IMR-90 (cell line): Measurements from ENCODE around the gene LIPE. TPM values are rescaled to one million over a fixed set of nuclear protein-coding genes. Genes with fewer than 3 reads are reported as not detected.

Experiments used
- ATAC-seq: fragments of 200-7000 bp; cut with Tn5 transposase; 2 replicates; pipeline ENCODE4 v1.9.1; 2020; ENCODE audit warnings: low read depth, mild to moderate bottlenecking, moderate library complexity
- BruUV-seq: library from RNA; stranded (reverse); fragments of 400-500 nt; replicated peaks from 2 replicates; lab custom pipeline; 2021; lab: Mats Ljungman, UMichigan
- CTCF ChIA-PET: fragments of 300-600 bp; formaldehyde crosslinking; extraction: SDS; loops from one replicate; lab custom pipeline; 2021; ENCODE audit warnings: antibody characterized with exemption; lab: Yijun Ruan, JAX
- POLR2A ChIA-PET: fragments of 300-600 bp; sonication (Branson Sonifier 250); formaldehyde crosslinking; loops from one replicate; lab custom pipeline; 2022; ENCODE audit warnings: antibody characterized with exemption; ENCODE audit not compliant: unreplicated experiment; lab: Charles Lee
- DNase-seq: peaks from one replicate; pipeline ENCODE4 v3.0.0; 2013
- H2AFZ ChIP-seq: replicated peaks from 2 replicates; pipeline ENCODE3; 2013; ENCODE audit warnings: low read length, mild to moderate bottlenecking; ENCODE audit not compliant: poor library complexity
- H2AK5ac ChIP-seq: 2 replicates; pipeline ENCODE4 v1.6.1; 2013; ENCODE audit warnings: low read depth, low read length, inconsistent platforms
- H2AK9ac ChIP-seq: replicated peaks from 2 replicates; pipeline ENCODE3; 2013; ENCODE audit warnings: mild to moderate bottlenecking, low read depth, low read length, moderate library complexity; ENCODE audit not compliant: poor library complexity
- H2BK120ac ChIP-seq: 2 replicates; pipeline ENCODE4 v1.6.1; 2013; ENCODE audit warnings: low read depth, low read length, inconsistent platforms
- H2BK15ac ChIP-seq: 3 replicates; pipeline ENCODE4 v1.6.1; 2013; ENCODE audit warnings: low read depth, low read length, inconsistent platforms
- H2BK20ac ChIP-seq: 2 replicates; pipeline ENCODE4 v1.6.1; 2013; ENCODE audit warnings: low read depth, mild to moderate bottlenecking, inconsistent platforms, low read length, moderate library complexity
- H2BK5ac ChIP-seq: 2 replicates; pipeline ENCODE4 v1.6.1; 2013; ENCODE audit warnings: mild to moderate bottlenecking, low read depth, low read length, inconsistent platforms; ENCODE audit not compliant: poor library complexity, severe bottlenecking
- H3K14ac ChIP-seq: replicated peaks from 2 replicates; pipeline ENCODE4 v1.6.1; 2013; ENCODE audit warnings: low read depth, low read length, inconsistent platforms
- H3K18ac ChIP-seq: 2 replicates; pipeline ENCODE4 v1.6.1; 2013; ENCODE audit warnings: low read depth, low read length, control low read depth
- H3K23ac ChIP-seq: 2 replicates; pipeline ENCODE4 v1.6.1; 2013; ENCODE audit warnings: low read depth, low read length, inconsistent platforms
- H3K27ac ChIP-seq: 2 replicates; pipeline ENCODE4 v1.5.1; 2013; ENCODE audit warnings: mild to moderate bottlenecking, control low read depth, low read length; ENCODE audit not compliant: insufficient read depth
- H3K27me3 ChIP-seq: 2 replicates; pipeline ENCODE4 v1.6.1; 2013; ENCODE audit warnings: low read length; ENCODE audit not compliant: control insufficient read depth, insufficient read depth
- H3K36me3 ChIP-seq: 2 replicates; pipeline ENCODE4 v1.6.1; 2013; ENCODE audit warnings: low read length, mixed read lengths; ENCODE audit not compliant: control insufficient read depth, insufficient read depth
- H3K4ac ChIP-seq: 2 replicates; pipeline ENCODE4 v1.6.1; 2013; ENCODE audit warnings: low read depth, low read length, inconsistent platforms
- H3K4me1 ChIP-seq: 2 replicates; pipeline ENCODE4 v1.6.1; 2013; ENCODE audit warnings: low read length, mixed read lengths; ENCODE audit not compliant: control insufficient read depth, insufficient read depth
- H3K4me2 ChIP-seq: 2 replicates; pipeline ENCODE4 v1.6.1; 2013; ENCODE audit warnings: low read depth, mild to moderate bottlenecking, control low read depth, low read length, moderate library complexity
- H3K4me3 ChIP-seq: 2 replicates; pipeline ENCODE4 v1.5.1; 2013; ENCODE audit warnings: low read depth, mild to moderate bottlenecking, control low read depth, low read length, moderate library complexity; ENCODE audit not compliant: insufficient read depth
- H3K56ac ChIP-seq: 2 replicates; pipeline ENCODE4 v1.6.1; 2013; ENCODE audit warnings: low read length, inconsistent platforms; ENCODE audit not compliant: insufficient read depth; ENCODE audit errors: extremely low read depth
- H3K79me1 ChIP-seq, 2 experiments: 2 replicates each; pipeline ENCODE4 v1.6.1; 2013; ENCODE audit warnings: low read length in 2 of 2, inconsistent platforms in 1 of 2, low read depth in 1 of 2
- H3K9ac ChIP-seq: 2 replicates; pipeline ENCODE4 v1.6.1; 2013; ENCODE audit warnings: low read depth, low read length, control low read depth
- H3K9me1 ChIP-seq: 2 replicates; pipeline ENCODE4 v1.6.1; 2013; ENCODE audit warnings: low read length, inconsistent platforms; ENCODE audit not compliant: insufficient read depth
- H3K9me3 ChIP-seq: 2 replicates; pipeline ENCODE4 v1.6.1; 2013; ENCODE audit warnings: low read length; ENCODE audit not compliant: control insufficient read depth, insufficient read depth
- H4K20me1 ChIP-seq: 2 replicates; pipeline ENCODE4 v1.6.1; 2013; ENCODE audit warnings: low read length, inconsistent platforms; ENCODE audit not compliant: insufficient read depth
- H4K5ac ChIP-seq: 2 replicates; pipeline ENCODE4 v1.6.1; 2013; ENCODE audit warnings: mild to moderate bottlenecking, low read depth, low read length, control low read depth
- H4K8ac ChIP-seq, 2 experiments: 2 replicates each; pipeline ENCODE4 v1.6.1; 2013; ENCODE audit warnings: low read depth in 2 of 2, low read length in 2 of 2, control low read depth in 1 of 2, inconsistent platforms in 1 of 2
- H4K91ac ChIP-seq: 2 replicates; pipeline ENCODE4 v1.6.1; 2013; ENCODE audit warnings: low read depth, low read length, inconsistent platforms; ENCODE audit not compliant: insufficient read depth
- BHLHE40 ChIP-seq: fragments of 150-350 bp; IDR thresholded peaks from 2 replicates; pipeline ENCODE4 v1.6.1; 2016; ENCODE audit warnings: mild to moderate bottlenecking, low read depth, low read length
- CEBPB ChIP-seq: IDR thresholded peaks from 2 replicates; pipeline ENCODE4 v1.6.1; 2012; ENCODE audit warnings: low read depth, low read length, improper control_type of control experiment
- ELK1 ChIP-seq: fragments of 150-350 bp; IDR thresholded peaks from 2 replicates; pipeline ENCODE4 v1.6.1; 2016; ENCODE audit warnings: low read depth, mild to moderate bottlenecking, low read length, moderate library complexity, borderline replicate concordance
- MAFK ChIP-seq: IDR thresholded peaks from 2 replicates; pipeline ENCODE4 v1.6.1; 2012; ENCODE audit warnings: low read depth, low read length, improper control_type of control experiment
- MXI1 ChIP-seq: IDR thresholded peaks from 2 replicates; pipeline ENCODE4 v1.6.1; 2012; ENCODE audit warnings: low read depth, mild to moderate bottlenecking, low read length, moderate library complexity, borderline replicate concordance
- NFE2L2 ChIP-seq: fragments of 150-350 bp; IDR thresholded peaks from 2 replicates; pipeline ENCODE4 v1.6.1; 2016; ENCODE audit warnings: low read depth, mild to moderate bottlenecking, low read length
- RAD21 ChIP-seq: IDR thresholded peaks from 2 replicates; pipeline ENCODE4 v1.6.1; 2012; ENCODE audit warnings: low read length, improper control_type of control experiment
- RCOR1 ChIP-seq: IDR thresholded peaks from 2 replicates; pipeline ENCODE4 v1.6.1; 2012; ENCODE audit warnings: mild to moderate bottlenecking, low read length, improper control_type of control experiment; ENCODE audit not compliant: insufficient replicate concordance
- USF2 ChIP-seq: fragments of 150-350 bp; IDR thresholded peaks from 2 replicates; pipeline ENCODE4 v1.6.1; 2017; ENCODE audit warnings: mild to moderate bottlenecking, antibody characterized with exemption, low read length, low read depth
- WGBS, 2 experiments: methylation state at CpG; one replicate each; pipeline versions ENCODE4 v1.1.5 to v1.1.7; 2013; ENCODE audit warnings: missing lambda C conversion rate in 2 of 2; ENCODE audit not compliant: insufficient read length in 1 of 2; ENCODE audit errors: extremely low coverage in 2 of 2; 5-methylcytosine and 5-hydroxymethylcytosine counted together
- dilution Hi-C: fragments of 300-500 bp; cut with HindIII; formaldehyde crosslinking; loops from one replicate; pipeline ENCODE4 v1.14.3; 2018; ENCODE audit warnings: low sequenced_read_pairs; ENCODE audit not compliant: unreplicated experiment
- in situ Hi-C: fragments of 300-500 bp; cut with MboI; formaldehyde crosslinking; loops from 3 replicates; pipeline ENCODE4 v1.14.3; 2019; ENCODE audit warnings: low sequenced_read_pairs, inconsistent platforms, mixed read lengths
- intact Hi-C: fragments of 100-400 bp; cut with micrococcal nuclease; formaldehyde crosslinking; loops from 2 replicates; pipeline ENCODE4 v1.10.0; 2022
- polyA plus RNA-seq, 3 experiments: library from polyadenylated mRNA; depleted of rRNA; stranded (reverse); fragments of >200 nt; gene quantifications; 2 replicates each; pipeline ENCODE4 v1.2.3, GENCODE V29; 2012; ENCODE audit warnings: low replicate concordance in 1 of 3
- total RNA-seq: library from RNA; depleted of rRNA; stranded (reverse); fragments of >200 nt; gene quantifications from 2 replicates; pipeline ENCODE4 v1.2.3, GENCODE V29; 2012
- TF ChIP-seq, protein P1 (sequence below): conservative IDR thresholded peaks from 2 replicates; pipeline ENCODE4 v1.5.1; 2012; ENCODE audit warnings: mild to moderate bottlenecking, low read depth, low read length, improper control_type of control experiment

Gene LIPE
- total and polyA plus RNA-seq, 2 of the 4 experiments (the other 2 are of a cell fraction) = 1.1 to 5.4 TPM

- Histone ChIP-seq H3K56ac (no peak overlapping the region), H4K20me1 (peaks cover 3% of the 10 kb centered on the region; the same call in 1 of the 2 replicates), H4K8ac (no peak overlapping the region), H3K4ac (no peak overlapping the region), H3K79me1 (no peaks in the 10 kb centered on the region), H3K14ac (no peak overlapping the region), H2BK20ac (no peak overlapping the region), H3K23ac (no peak overlapping the region), H2BK15ac (no peak overlapping the region), H3K27ac (no peak overlapping the region), H3K4me1 (peaks cover 2% of the 10 kb centered on the region; the same call in 1 of the 2 replicates), H3K4me3 (no peak overlapping the region), H3K9ac (no peak overlapping the region), H4K5ac (no peak overlapping the region), H3K27me3 (no peaks in the 10 kb centered on the region), H3K36me3 (peaks cover 15% of the 10 kb centered on the region), H4K91ac (no peak overlapping the region), H3K9me3 (no peaks in the 10 kb centered on the region; the same call in 1 of the 2 replicates), H2BK5ac (no peak overlapping the region), H2AFZ (peak overlapping the region; percentile 33), H2AK9ac (peak overlapping the region; percentile 28), H3K9me1 (peaks cover 6% of the 10 kb centered on the region), H2BK120ac (no peak overlapping the region), H3K4me2 (no peak overlapping the region), H2AK5ac (no peak overlapping the region), H3K18ac (no peak overlapping the region)
- 91% methylated on average over 13 of the region's 15 CpGs; no CpG with 5 or more reads in 1 of the 2 experiments for WGBS, 2 experiments
- DNase-seq (no peak), ATAC-seq (no peak)
- POLR2A ChIA-PET = no interaction called here
- TF ChIP-seq MAFK = no peak
- TF ChIP-seq ELK1 = no peak
- no peak for TF ChIP-seq RAD21
- no peak for TF ChIP-seq BHLHE40
- TF ChIP-seq MXI1 = no peak
- TF ChIP-seq USF2 = no peak
- TF ChIP-seq RCOR1 = no peak
- TF ChIP-seq, protein P1, sequence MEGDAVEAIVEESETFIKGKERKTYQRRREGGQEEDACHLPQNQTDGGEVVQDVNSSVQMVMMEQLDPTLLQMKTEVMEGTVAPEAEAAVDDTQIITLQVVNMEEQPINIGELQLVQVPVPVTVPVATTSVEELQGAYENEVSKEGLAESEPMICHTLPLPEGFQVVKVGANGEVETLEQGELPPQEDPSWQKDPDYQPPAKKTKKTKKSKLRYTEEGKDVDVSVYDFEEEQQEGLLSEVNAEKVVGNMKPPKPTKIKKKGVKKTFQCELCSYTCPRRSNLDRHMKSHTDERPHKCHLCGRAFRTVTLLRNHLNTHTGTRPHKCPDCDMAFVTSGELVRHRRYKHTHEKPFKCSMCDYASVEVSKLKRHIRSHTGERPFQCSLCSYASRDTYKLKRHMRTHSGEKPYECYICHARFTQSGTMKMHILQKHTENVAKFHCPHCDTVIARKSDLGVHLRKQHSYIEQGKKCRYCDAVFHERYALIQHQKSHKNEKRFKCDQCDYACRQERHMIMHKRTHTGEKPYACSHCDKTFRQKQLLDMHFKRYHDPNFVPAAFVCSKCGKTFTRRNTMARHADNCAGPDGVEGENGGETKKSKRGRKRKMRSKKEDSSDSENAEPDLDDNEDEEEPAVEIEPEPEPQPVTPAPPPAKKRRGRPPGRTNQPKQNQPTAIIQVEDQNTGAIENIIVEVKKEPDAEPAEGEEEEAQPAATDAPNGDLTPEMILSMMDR = no peak
- no peak for TF ChIP-seq NFE2L2
- no peak for TF ChIP-seq CEBPB
- in situ Hi-C loops (no loop called here), dilution Hi-C loops (no loop called here), intact Hi-C loops (no loop called here)
- no TSS peak for BruUV-seq
- CTCF ChIA-PET = no interaction called here
Observed at GRCh38 chr19:42368765-42369164, 58.4 kb downstream of the LIPE start.
